Fibroblast of lung (primary cell): ENCODE measurements around the gene DDX20. TPM values are rescaled to one million over a fixed set of nuclear protein-coding genes. Genes with fewer than 3 reads are reported as not detected.
A peak's percentile ranks its signal among the peaks of the same experiment; 100 is the strongest.

ENCODE experiments used
- DNase-seq, 2 donors: peaks; one replicate each; pipeline versions ENCODE4 v3.0.0 to v3.0.0-alpha.2; 2010; ENCODE audit warnings: low read depth in 2 of 2
- H2AFZ ChIP-seq: 2 replicates; pipeline ENCODE4 v1.5.1; 2012; ENCODE audit warnings: low read length, control low read depth, inconsistent platforms
- H3K27ac ChIP-seq: 2 replicates; pipeline ENCODE4 v1.5.1; 2011; ENCODE audit warnings: low read length, control low read depth; ENCODE audit not compliant: insufficient read depth
- H3K27me3 ChIP-seq: 2 replicates; pipeline ENCODE4 v1.5.1; 2011; ENCODE audit warnings: mild to moderate bottlenecking, low read length; ENCODE audit not compliant: control insufficient read depth, insufficient read depth
- H3K36me3 ChIP-seq: 2 replicates; pipeline ENCODE4 v1.5.1; 2011; ENCODE audit warnings: low read length; ENCODE audit not compliant: control insufficient read depth, insufficient read depth
- H3K4me1 ChIP-seq: 2 replicates; pipeline ENCODE4 v1.5.1; 2011; ENCODE audit warnings: low read length; ENCODE audit not compliant: control insufficient read depth, insufficient read depth; ENCODE audit errors: extremely low read depth
- H3K4me2 ChIP-seq: 2 replicates; pipeline ENCODE4 v1.5.1; 2011; ENCODE audit warnings: low read length, control low read depth; ENCODE audit not compliant: insufficient read depth; ENCODE audit errors: extremely low read depth
- H3K4me3 ChIP-seq, 4 experiments: fragments of 200-600 bp in 1 of 4; sonication (generic) in 1 of 4; replicated peaks in 1 of 4; 2 replicates each; pipeline ENCODE4 v1.5.1; 2011 to 2016; ENCODE audit warnings: low read length in 4 of 4, low read depth in 3 of 4, mild to moderate bottlenecking in 3 of 4, control low read depth in 2 of 4, inconsistent platforms in 1 of 4, mixed read lengths in 1 of 4; ENCODE audit not compliant: insufficient read depth in 1 of 4; ENCODE audit errors: control extremely low read depth in 1 of 4
- H3K79me2 ChIP-seq: 2 replicates; pipeline ENCODE4 v1.5.1; 2012; ENCODE audit warnings: mild to moderate bottlenecking, low read length, inconsistent platforms; ENCODE audit not compliant: control insufficient read depth, insufficient read depth
- H3K9ac ChIP-seq: 2 replicates; pipeline ENCODE4 v1.5.1; 2011; ENCODE audit warnings: mild to moderate bottlenecking, low read length, control low read depth; ENCODE audit not compliant: insufficient read depth
- H3K9me3 ChIP-seq: 2 replicates; pipeline ENCODE4 v1.5.1; 2012; ENCODE audit warnings: low read depth, low read length; ENCODE audit not compliant: control insufficient read depth, insufficient read depth
- H4K20me1 ChIP-seq: 2 replicates; pipeline ENCODE4 v1.5.1; 2011; ENCODE audit warnings: low read length; ENCODE audit not compliant: control insufficient read depth, insufficient read depth; ENCODE audit errors: extremely low read depth
- EZH2 ChIP-seq: IDR thresholded peaks from 2 replicates; pipeline ENCODE4 v1.5.1; 2012; ENCODE audit warnings: low read length, control low read depth, mild to moderate bottlenecking; ENCODE audit errors: missing control alignments
- polyA plus RNA-seq, 2 donors: library from polyadenylated mRNA; depleted of rRNA in 1 of 2; stranded (reverse) in 1 of 2; unstranded in 1 of 2; fragments of >200 nt; gene quantifications; 2 replicates each; pipeline ENCODE4 v1.2.1, GENCODE V29; 2011 to 2012; ENCODE audit warnings: missing spikeins in 1 of 2
- total RNA-seq: library from RNA; depleted of rRNA; stranded (reverse); fragments of >200 nt; gene quantifications from 2 replicates; pipeline ENCODE4 v1.2.1, GENCODE V29; 2014
- TF ChIP-seq, protein P1 (sequence below), 2 donors: IDR thresholded peaks in 1 of 2; conservative IDR thresholded peaks in 1 of 2; 1 replicate in 1 of 2; 2 replicates in 1 of 2; pipeline ENCODE4 v1.5.1; 2011 to 2012; ENCODE audit warnings: low read length in 2 of 2, control low read depth in 1 of 2, inconsistent platforms in 1 of 2, low read depth in 1 of 2, mild to moderate bottlenecking in 1 of 2

The DDX20 gene
- total and polyA plus RNA-seq, 2 donors (not counting 1 experiment from before 2014, with no cell fraction given): 8.4 to 22.2 TPM

DNA sequence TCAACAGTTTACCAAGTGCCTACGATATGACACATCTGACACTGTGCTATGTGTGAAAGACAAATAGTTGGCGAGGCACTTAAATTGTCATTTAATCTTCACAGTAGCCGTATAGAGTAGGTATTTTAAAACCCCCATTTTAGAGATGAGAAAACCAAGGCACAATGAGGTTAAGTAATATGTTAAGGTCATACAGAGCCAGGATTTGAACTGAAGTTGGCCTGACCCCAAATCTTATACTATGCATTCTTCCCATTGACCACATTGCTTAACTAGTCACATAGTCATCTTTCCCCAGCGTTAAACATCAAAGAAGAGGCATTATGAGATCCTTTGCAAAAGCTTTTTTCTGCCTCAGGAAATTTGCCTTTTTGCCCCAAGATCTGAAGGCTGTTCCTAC lies 20.4 kb upstream of the DDX20 start:
- H3K9me3 ChIP-seq: no peaks in the 10 kb centered on the region
- H3K79me2 ChIP-seq: peaks cover 55% of the 10 kb centered on the region
- H3K27ac ChIP-seq: peak overlapping the region; percentile 83
- TF ChIP-seq, protein P1, sequence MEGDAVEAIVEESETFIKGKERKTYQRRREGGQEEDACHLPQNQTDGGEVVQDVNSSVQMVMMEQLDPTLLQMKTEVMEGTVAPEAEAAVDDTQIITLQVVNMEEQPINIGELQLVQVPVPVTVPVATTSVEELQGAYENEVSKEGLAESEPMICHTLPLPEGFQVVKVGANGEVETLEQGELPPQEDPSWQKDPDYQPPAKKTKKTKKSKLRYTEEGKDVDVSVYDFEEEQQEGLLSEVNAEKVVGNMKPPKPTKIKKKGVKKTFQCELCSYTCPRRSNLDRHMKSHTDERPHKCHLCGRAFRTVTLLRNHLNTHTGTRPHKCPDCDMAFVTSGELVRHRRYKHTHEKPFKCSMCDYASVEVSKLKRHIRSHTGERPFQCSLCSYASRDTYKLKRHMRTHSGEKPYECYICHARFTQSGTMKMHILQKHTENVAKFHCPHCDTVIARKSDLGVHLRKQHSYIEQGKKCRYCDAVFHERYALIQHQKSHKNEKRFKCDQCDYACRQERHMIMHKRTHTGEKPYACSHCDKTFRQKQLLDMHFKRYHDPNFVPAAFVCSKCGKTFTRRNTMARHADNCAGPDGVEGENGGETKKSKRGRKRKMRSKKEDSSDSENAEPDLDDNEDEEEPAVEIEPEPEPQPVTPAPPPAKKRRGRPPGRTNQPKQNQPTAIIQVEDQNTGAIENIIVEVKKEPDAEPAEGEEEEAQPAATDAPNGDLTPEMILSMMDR (conservative IDR thresholded peaks at IDR 0.05 in 1 of 2, IDR thresholded peaks at IDR 0.05 in 1 of 2; ENCODE audit: low read depth in 1 of 2, low read length in 2 of 2): no peak
- no peak for TF ChIP-seq EZH2
- no peak overlapping the region for H3K4me3 ChIP-seq
- H3K36me3 ChIP-seq: peaks cover 2% of the 10 kb centered on the region
- H3K4me1 ChIP-seq: peaks cover 37% of the 10 kb centered on the region
- no peak overlapping the region for H3K4me2 ChIP-seq
- H3K27me3 ChIP-seq: no peaks in the 10 kb centered on the region
- H3K9ac ChIP-seq: peak overlapping the region; percentile 49
- no peak overlapping the region for H2AFZ ChIP-seq
- no peaks in the 10 kb centered on the region for H4K20me1 ChIP-seq
- peak; percentile 23 to 43 for DNase-seq

DNA sequence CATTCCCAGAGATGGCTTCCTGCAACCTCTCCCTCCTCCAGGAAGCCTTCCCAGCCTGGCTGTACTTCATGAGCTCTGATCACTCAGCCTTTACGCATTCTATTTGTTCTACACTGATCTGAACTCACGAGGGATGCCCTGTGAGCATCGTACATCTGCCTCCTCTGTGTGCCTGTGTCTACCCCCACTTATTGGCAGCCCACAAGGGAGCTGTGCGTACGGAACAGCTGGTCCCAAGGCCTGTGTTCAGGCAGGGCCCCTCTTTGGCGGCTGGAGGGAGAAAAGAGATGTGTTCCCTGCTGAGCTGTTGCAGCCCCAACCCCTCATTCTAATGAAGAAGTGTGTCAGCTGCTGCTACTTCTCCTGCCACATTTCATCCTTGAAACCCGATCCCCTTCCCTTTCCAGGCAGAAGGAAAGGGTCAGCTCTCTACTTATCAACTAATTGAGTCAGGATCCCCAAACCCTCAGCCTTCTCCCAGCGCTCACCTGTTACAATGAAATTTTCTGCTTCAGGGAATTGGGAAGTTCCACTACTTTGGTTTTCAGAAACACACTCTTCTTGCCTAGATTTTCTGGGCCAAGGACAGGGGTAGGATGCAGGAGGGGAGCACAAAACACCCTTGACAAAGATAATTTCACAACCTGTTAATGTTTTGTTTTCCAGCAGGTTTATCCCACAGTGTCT lies 19.7 kb upstream of the DDX20 start:
- Histone ChIP-seq H3K36me3 (peaks cover 2% of the 10 kb centered on the region), H4K20me1 (no peaks in the 10 kb centered on the region), H3K4me3 (peak overlapping the region in 2 of 4 experiments; percentile 17 to 78), H3K4me1 (peaks cover 34% of the 10 kb centered on the region), H3K79me2 (peaks cover 48% of the 10 kb centered on the region), H2AFZ (no peak overlapping the region), H3K9ac (peak overlapping the region; percentile 97), H3K27me3 (no peaks in the 10 kb centered on the region), H3K27ac (peak overlapping the region; percentile 83), H3K4me2 (peak overlapping the region; percentile 36), H3K9me3 (no peaks in the 10 kb centered on the region)
- TF ChIP-seq, protein P1 (conservative IDR thresholded peaks at IDR 0.05 in 1 of 2, IDR thresholded peaks at IDR 0.05 in 1 of 2; ENCODE audit: low read depth in 1 of 2, low read length in 2 of 2): no peak
- no peak for TF ChIP-seq EZH2
- peak; percentile 26 to 83 for DNase-seq

DNA sequence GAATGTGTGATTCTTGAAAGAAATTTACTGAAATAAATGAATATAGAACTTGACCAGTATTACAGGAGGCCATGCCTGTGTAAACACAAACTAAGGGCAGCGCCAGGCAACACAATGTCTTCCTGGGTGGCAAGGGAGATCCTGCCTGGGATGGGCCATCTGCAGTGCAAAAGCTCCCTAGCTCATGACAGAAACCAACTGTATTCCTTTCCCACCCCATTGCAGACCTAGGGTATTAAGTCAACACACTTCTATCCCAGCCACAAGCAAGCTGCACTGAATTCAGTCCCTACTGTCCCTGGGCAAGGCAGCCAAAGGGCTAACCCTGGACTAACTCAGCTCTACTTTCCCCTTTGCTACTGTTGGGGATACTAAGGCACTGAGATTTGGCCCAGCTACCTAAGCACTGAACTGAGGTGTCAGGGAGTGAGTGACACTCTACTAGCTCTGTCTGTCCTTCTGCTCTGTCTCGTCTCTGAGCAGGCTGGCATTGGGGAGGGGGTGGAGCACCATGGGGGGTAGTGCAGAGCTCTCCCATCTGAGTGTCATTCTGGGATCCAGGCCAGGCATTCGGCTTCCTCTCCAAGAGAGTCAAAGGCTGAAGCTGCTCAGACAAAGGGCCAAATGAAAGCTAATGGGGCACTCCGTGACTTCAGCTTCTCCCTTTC lies 19.0 kb upstream of the DDX20 start:
- H3K27me3 ChIP-seq: no peaks in the 10 kb centered on the region
- no peaks in the 10 kb centered on the region for H3K9me3 ChIP-seq
- H3K79me2 ChIP-seq: peaks cover 44% of the 10 kb centered on the region
- H3K27ac ChIP-seq: peak overlapping the region; percentile 83
- no peaks in the 10 kb centered on the region for H4K20me1 ChIP-seq
- peaks cover 2% of the 10 kb centered on the region for H3K36me3 ChIP-seq
- H3K4me3 ChIP-seq: peak overlapping the region in 3 of 4 experiments; percentile 17 to 78 (median 71)
- H3K4me1 ChIP-seq: peaks cover 34% of the 10 kb centered on the region
- H3K4me2 ChIP-seq: peak overlapping the region; percentile 73
- H2AFZ ChIP-seq: no peak overlapping the region
- peak overlapping the region; percentile 97 for H3K9ac ChIP-seq
- peak; percentile 16 to 58 for DNase-seq
- no peak for TF ChIP-seq EZH2
- TF ChIP-seq, protein P1 (conservative IDR thresholded peaks at IDR 0.05 in 1 of 2, IDR thresholded peaks at IDR 0.05 in 1 of 2; ENCODE audit: low read depth in 1 of 2, low read length in 2 of 2): no peak
